Right forelimb (tissue), 1 donor: ENCODE data around the gene MLYCD.
A peak's percentile ranks its signal among the peaks of the same experiment; 100 is the strongest.
"Not testable (repeated sequence)": the region's sequence is repeated elsewhere in the genome, so short reads cannot be mapped to it uniquely, and the experiment has no call there.

Experiments used
- DNase-seq: peaks from one replicate; pipeline ENCODE4 v3.0.0-alpha.2; 2018

Gene MLYCD

DNA sequence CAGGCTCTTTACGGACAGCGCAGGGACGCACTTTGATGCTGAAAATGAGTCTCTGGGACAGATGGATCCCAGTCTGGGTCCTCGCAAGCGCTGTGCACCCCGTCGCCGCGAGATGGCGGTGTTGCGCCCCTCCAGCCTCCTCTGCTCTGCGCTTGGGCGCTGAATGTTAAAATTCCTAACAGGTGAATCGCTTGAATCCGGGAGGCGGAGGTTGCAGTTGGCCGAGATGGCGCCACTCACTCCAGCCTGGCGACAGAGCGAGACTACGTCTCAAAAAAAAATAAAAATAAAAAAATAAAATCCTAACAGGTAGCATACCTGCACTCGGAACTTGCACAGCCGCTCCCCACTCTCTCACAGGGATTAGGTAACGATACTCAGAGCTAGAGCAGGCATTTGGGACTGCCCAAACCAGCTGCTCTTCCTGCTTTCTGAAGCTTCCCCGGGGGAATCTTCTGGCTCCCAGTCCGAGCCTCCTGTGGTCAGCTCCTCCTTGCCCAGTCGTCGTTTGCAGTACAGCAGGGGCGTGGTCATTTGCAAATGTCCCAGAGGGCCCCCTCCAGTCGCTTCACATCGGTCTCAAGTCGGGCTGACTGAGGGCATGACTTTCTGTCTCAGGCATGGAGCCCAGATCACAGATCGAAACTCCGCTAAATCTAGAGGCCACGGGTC lies 27.9 kb downstream of the MLYCD start:
- DNase-seq = peak; percentile 79

DNA sequence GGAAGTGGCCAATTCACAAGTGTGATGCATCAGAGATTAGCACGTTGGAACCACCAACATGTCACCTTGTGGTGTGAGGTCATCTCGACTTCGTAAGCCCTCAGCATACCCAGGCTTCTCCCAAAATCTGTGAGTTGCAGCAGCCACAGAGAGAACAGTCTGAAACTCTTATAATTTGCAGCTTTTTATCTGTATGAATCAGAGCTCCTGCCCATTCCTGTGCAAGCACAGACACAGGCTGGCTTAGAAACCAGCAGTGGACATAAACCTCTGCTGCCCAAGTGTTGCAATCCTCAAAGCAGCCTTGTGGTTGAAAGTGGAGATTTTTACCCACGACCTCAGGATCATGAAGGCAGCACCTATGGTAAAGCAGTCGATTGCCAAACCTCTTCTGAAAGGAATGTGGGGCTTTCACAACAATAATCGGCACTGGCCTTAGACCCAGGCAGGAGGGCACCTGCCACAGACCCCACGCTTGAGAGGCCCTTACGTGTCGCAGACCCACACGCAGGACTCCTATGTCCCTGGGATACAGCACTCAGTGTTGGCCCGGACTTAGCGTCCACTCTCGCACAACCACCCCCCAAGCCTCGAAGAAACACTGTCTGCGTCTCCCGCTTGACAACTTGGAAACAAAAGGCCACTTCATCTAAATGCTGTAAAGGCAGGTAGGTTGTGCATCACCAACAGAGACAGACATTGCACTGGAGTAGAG lies 29.6 kb downstream of the MLYCD start:
- no peak for DNase-seq

DNA sequence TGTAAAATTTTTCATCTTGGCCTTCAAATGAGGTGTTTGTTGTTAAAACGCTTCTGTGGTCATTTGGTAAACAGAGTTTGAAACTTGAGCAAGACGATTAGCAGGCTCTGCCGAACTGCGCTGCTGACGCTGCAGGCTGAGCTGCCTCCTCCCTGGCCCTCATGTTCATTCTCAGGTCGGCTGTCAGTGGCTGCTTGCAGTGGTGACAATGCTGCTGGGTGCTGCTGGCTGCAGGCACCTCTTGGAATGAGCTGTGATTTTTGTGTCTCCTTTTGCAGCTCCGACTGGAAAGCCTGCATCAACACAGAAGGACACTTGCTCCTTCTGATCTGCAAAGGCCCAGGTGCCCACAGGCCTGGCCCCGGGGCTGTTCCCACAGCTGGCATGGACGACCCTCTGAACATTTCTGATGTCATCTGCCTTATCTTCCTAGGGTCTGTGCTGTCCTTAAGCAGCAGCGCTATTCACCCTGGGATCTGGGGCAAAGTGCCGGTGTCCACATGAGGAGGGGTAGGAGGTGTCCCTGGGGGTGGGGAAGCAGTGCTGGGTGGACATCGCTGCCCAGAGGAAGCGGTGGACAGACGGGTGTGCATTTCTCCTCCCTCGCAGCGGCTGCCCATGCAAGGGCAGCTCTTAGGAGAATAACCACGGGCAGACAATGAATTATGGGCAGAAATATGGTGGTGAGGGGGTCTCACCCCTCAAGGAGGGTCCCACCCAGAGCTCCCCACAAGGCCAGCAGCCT lies 31.1 kb downstream of the MLYCD start:
- DNase-seq = no peak

DNA sequence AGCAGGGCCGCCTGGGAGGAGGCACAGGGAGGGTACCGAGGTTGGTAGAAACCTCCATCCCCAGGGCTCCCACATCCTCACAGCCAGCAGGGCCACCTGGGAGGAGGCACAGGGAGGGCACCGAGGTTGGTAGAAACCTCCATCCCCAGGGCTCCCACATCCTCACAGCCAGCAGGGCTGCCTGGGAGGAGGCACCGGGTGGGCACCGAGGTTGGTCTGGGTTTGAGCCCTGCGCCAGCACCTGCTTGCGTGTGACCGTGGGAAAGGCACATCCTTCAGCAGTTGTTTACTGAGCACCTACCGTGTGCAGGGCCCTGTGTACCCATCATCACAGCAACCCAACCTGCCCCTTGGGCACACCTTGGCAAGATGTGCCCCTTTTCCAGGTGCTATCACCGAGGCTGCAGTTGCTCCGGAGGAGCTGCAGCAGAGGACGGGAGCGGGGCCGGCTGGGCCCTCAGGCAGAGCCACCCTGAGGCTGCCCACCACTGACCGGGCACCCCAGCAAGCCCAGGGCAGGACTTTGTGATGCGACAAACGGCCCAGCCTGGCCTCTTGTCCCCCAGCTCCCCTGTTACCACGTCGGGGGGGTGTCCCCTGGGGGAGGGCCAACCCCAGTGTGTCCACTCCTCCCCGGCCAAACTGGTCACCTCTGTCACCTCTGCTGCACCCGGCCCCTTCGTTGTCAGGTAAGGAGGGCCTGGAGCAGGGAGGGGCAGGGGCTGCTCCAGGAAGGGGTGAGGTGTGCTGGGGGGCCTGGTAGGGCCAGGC lies 32.0 kb downstream of the MLYCD start:
- no peak for DNase-seq

DNA sequence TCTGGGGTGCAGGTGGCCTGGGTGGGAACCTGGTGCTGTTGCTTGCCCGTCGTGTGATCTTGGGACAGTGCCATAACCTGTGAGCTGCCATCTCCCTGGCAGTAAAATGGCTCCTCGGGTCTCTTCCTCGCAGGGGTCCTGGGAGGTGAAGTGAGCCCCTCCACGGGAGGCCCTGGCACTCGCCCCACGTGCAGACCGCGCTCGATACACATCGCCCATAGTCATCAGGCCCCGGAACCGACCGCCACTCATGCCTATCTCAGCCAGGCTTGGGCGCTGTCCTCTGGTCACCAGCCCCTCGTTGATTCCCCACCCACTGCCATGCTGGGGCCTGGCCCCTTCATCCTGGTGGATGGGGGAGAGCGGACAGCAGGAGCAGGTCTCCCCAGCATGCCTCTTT lies 32.6 kb downstream of the MLYCD start:
- no peak for DNase-seq

DNA sequence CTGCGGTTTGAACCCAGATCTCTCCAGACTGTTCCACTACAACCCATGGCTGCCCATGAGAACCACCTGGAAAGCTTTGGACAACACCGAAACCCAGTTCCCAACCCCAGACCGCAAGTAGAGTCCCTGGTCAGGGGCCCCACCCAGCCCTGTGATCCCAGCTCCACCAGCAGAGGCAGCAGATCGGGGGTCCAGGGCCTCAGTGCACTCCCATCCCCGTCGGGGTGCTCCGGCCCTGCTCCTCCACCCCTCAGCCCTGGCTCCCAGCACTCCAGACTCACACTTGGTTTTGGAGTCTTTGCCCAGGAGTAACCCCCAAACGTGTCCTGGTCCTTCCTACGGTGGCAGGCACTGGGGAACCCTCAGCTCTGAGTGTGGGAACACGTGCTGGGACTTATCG lies 33.4 kb downstream of the MLYCD start:
- DNase-seq = no peak

DNA sequence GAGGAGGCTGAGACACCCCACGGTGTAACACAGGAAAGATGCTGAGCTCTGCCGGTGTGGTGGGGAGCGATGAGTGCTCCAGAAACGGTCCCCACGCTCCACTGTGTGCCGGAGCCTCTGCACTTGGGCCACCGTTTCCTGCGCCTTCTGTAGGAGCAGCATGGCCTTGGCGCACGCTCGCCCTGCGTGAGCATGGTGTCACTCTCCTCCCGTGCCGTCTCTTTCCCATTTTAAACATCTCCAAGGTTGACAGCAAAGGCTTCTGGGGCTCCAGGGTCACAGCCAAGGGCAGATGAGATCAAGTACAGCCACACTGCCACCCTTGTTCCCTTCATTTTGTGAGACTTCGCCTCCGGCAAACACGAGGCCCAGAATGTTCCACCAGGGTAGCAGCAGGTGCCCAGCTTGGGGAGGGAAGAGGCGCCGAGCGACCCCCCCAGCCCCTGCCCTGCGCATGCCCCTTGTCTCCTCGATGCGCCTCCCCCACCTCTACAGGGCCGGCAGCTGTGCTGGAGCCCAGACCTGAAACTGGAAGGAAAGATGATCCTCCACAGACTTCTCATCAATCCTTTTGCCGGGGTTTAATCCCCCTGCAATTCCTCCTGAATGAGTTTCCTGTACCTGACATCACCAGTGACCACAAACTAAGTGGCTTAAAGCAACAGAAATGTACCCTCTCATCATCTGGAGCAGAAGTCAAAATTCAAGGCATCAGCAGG lies 34.2 kb downstream of the MLYCD start:
- no peak for DNase-seq

DNA sequence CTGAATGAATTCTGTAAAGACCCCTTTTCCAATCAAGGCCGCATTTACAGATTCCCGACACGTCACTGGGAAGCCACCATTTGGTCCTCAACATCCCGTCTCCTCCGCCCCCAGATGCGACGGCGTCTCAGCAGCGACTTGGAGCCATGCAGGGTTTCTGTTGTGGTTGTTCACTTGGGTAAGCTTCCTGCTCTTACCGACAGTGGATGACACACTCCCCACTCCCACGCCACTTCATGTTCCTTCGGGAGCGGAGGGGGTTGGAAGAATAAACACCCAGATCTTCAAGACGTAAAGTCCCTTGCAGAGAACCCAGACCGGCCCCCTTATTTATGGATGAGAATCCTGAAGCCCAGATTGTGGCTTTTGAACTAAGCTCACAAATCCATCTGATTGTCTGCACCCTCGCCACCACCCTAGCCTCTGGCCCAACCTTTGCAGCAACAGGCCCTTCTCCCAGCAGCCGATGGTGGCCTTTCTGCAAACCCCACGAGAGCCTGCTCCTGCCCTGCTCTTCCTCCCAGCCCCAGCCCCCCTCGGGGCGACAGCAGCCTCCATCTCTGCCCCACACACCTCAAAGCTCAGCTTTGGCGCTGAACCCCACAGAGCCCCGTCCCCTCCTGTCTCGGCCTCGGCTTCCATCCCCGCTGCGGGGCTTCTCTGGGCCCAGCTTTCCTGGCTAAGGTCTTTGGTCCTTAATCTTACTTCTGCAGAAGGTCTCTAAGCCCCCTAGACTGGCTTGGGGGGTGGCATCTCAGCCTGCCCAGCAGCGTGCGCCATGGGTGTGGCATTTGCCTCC lies 35.2 kb downstream of the MLYCD start:
- no peak for DNase-seq

DNA sequence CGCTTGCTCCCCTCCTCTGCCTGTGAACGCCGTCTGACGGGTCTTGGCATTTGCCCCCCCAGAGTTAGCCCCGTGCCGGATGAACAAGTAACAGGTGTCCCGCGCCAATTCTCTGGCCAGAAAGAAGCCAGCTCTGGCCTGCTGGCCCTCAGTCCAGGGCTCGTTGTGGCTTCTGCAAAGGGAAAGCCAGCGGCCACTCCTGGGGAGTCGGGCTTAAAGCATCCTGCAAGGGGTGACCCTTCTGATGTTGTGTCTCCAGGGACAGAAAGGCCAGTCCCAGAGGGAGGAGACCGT lies 35.7 kb downstream of the MLYCD start:
- DNase-seq = no peak

DNA sequence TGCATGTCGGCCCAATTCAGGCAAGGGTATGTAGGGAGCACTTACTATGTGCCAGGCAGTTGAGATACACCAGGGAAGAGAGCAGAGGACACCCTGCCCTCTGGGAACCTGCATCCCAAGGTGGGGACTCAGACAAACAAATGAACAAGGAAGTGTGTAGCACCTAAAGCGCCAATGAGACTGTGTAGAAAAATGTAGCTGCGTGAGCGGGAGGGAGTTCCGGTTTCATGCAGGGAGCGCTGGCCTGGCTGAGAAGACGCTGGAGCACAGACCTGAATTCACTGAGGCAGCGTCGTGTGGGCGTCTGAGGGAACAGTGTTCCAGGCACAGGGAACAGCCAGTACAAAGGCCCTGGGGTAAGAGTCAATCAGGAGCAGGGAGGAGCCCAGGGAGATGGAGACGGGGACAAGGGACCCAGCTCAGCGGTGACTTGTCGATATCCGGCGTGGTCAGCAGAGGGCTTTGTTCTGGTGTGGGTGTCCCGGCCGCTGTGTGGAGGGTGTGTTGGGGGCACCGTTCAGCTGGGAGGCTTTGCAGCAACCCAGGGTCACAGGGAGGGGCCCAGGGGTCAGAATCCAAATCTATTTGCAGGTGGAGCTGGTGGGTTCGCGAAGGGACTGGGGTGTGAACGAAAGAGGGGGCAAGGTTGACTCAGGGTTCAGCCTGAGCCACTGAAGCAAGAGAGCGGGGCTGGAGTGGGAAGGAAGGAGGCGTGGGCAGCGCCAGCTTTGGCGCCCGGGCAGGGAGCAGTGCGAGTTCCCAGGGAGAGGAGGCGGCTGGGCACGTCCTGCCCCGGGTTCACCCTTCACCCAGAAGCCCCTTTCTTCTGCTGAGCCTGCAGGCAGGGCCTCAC lies 36.3 kb downstream of the MLYCD start:
- no peak for DNase-seq

DNA sequence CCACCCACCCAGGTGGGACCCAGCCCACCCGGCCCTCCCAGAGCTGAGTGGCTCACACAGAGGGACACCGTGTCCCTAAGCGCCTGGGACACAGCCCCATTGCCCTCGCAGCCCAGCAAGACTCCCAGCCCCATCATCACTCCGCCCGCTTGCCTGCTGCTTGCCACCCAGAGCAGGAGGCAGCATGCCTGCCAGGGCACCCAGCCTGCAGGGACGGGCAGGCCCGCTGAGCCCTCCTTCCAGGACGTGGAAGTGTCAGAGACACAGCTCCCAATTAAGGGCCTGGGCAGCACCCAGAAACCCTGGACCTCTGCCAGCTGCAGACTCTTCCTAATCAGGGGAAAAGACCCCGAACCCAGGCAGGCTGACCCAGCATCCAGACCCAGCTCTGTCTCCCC lies 36.9 kb downstream of the MLYCD start:
- no peak for DNase-seq

DNA sequence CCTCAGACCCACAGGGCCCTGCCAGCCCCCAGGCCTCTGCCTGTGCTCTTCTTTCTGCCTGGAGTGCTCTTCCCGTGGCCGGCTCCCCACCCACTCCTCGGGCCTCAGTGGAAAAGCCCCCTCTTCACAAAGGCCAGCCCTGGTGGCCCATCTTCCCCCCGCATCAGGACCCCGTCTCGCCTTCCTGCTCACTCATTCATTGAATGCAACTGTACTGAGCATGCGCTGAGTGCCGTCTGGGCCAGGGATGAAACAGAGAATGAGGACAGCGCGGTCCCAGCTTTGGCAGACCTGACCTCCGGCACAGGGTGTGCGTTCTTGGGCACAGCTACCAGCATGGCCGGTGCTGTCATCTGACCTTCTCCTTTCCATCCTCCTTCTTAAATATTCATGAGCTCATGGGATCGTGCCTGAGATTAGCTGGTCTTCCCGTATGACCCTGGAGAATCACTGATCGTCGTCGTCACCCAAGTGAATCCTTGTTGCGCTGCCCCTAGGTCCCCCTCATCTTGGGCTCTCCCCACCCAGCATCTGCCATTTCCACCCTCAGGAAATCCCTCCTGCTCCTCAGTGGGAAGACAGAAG lies 37.8 kb downstream of the MLYCD start:
- no peak for DNase-seq

DNA sequence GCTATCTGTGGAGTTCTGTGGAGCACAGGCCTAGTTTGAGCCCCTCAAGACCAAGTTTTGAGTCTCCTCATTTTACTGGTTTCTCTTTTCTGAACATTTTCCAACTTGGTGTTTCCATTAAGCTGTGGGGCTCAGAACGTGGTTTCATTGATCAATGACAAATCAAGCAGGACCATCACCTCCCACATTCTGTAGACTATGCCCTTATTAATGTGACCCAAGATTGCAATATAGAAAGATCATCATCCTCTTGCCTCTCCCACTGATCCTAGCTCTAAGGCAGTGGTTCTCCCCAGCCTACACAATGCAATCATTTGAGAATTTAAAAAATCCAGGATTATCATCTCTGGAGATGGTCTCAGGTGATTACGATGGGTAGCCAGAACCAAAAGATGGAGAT lies 38.4 kb downstream of the MLYCD start:
- no peak for DNase-seq

DNA sequence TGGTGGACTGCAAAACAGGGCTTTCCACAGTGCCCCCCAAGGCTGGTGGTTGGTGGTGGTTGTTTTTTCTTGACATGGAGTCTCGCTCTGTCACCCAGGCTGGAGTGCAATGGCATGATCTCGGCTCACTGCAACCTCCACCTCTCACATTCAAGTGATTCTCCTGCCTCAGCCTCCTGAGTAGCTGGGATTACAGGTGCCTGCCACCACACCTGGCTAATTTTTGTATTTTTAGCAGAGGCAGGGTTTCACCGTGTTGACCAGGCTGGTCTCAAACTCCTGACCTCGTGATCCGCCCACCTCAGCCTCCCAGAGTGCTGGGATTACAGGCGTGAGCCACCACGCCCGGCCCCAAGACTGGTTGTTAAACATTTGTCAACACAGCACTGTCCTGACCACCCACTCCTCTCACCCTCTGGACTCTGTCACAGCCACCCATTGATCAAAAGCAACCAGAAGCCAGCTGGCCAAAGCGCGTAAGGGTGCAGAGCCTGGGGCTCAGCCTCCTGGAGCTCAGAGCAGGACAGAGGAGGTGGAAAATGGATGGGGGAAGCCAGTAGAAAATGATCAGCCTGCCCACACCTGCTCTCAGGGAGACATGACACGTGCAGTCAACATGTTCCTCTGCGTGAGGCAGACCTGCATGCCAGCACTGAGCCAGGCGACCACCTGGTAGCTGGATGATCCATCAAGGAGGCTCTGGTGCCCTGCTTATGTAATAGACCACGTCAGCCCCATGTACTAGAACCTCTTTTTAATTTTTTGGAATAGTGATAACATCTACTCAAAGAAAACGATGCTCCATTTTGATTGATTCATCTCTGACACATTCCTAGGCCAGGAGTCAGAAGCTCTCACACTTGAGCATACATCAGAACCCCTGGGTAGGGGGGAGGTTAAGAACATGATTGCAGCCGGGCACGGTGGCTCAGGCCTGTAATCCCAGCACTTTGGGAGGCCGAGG lies 39.3 kb downstream of the MLYCD start:
- DNase-seq = no peak

DNA sequence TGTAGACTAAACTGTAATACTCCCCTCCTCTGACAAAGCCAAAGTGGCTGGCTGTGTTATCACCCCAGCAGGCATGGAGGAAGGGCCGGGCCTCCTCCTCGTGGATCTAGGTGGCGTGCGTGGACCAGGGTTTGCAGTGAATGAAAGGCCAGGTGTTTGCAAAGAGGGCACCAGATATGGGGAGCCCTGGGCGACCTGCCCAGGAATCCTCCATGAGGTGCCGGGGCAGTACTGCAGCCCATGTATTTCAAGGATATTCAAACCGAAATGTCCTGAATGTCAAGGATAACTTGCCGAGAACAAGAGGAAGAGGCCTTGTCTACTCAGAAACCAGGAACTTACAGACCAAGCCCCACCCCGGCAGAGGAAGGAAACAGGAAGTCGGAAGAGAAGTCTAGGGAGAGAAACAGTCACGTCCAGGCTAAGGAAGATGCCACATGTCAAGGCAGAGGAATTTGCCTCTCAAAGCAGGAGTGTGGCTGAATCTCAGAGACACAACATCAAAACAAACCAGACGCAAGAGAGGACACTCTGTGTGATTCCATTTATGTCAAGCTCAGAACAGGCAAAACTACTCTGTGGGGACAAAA lies 40.4 kb downstream of the MLYCD start:
- no peak for DNase-seq

DNA sequence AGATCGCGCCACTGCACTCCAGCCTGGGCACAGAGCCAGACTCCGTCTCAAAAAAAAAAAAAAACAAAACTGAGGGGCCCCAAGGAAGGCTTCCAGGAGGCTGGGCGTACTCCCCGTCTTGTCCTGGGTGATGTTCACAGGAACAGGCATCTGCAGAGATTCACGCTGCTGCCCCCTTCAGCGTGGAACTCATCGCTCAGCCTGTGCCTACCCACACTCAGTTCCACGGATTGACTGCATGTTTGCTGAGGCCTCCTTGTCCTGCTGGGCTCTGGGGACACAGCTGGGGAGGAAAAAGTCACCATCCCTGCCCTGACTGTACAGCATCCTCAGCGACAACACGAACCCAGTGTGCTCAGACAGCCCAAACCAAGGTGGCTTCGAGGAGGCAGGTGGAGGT lies 41.2 kb downstream of the MLYCD start:
- DNase-seq = no peak

DNA sequence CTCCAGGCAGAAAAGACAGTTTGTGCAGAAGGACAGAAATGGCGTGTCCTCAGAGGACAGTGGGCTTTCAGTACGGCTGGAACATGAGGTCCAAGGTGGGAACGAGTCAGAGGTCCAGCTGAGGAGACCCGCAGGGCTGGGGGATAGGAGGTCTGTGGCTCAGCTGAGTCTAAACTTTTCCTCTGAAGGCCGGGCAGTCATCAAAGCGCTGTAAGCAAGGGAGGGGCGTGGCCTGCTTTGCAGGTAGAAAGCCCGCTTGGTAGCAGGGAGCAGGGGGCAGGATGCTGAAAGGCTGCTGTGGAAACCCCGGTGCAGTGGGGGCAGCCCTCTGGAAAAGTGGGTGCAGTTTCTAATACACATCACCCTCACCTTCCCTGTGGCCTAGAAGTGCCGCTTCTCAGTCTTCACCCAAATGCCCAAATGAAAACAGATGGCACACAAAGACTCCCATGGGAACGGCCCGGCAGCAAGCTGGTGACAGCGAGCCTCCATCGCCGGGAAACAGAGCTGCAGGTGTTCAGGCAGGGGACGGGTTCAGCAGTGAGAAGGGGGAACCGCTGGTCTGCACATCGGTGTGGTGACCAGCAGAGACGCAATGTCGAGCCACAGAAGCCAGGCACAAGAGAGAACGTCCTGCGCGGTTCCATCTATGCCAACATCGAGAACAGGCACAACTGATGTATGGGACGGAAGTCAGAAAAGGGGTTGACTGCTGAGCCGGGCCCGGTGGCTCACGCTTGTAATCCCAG lies 41.9 kb downstream of the MLYCD start:
- DNase-seq = no peak

DNA sequence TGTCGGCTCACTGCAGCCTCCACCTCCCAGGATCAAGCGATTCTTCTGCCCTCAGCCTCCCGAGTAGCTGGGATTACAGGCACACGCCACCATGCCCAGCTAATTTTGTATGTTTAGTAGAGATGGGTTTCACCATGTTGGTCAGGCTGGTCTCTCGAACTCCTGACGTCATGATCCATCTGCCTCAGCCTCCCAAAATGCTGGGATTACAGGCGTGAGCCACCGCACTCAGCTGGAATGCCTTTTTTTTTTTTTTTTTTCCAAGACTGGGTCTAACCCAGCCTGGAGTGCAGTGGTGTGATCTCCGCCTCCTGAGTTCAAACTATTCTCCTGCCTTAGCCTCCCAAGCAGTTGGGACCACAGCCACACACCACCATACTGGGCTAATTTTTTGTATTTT lies 42.6 kb downstream of the MLYCD start:
- not testable (repeated sequence) for DNase-seq
